Measurements from ENCODE around the gene FKRP. TPM values are rescaled to one million over a fixed set of nuclear protein-coding genes. Genes with fewer than 3 reads are reported as not detected.

FKRP gene
- polyA plus RNA-seq, 2 of the 4 experiments (the other 2 are of a cell fraction), result 14.7 to 18.8 TPM

GRCh38 chr19:46784262-46785053 lies 38.6 kb downstream of the FKRP start:
- Histone ChIP-seq H3K4me3 (peak overlapping the region; percentile 66), H3K27ac (peak overlapping the region; percentile 96 to 97), H3K4me2 (peak overlapping the region; percentile 88), H3K9me3 (no peaks in the 10 kb centered on the region), H3K4me1 (peaks cover 58% of the 10 kb centered on the region)
- CTCF ChIA-PET, result interaction anchor here (0.7 to 13.9 kb wide), 29 partner anchors 9 to 462 kb away, joined by 3 to 159 read pairs (median 6); no protein-coding TSS in a partner anchor
- POLR2A ChIA-PET, result interaction anchor here (0.6 to 2.2 kb wide), 8 partner anchors 10 to 442 kb away, joined by 3 to 11 read pairs (median 4); partner anchors contain the start of gene AP2S1
- WGBS (ENCODE audit: missing lambda C conversion rate), result 12% methylated on average over 15 of the region's 17 CpGs
- DNase-seq (ENCODE audit: low read depth in 1 of 2, low spot score in 1 of 2), result peak; percentile 97
- peak; percentile 65 to 67 for ATAC-seq
- no peak for FAIRE-seq
- no peak for TF ChIP-seq TP53 (CRISPR knock-in tag; IDR thresholded peaks at IDR 0.05)
- no peak for TF ChIP-seq PHF8 (IDR thresholded peaks at IDR 0.05; ENCODE audit: borderline replicate concordance, low read depth)
- peak; percentile 72 for TF ChIP-seq ZFP36 (IDR thresholded peaks at IDR 0.05; ENCODE audit: borderline replicate concordance, partially characterized antibody)
- TF ChIP-seq CEBPB (IDR thresholded peaks at IDR 0.05), result peak in 1 of 2 experiments; percentile 76; a peak in 2 of 4 replicates
- no peak for TF ChIP-seq RCOR1 (IDR thresholded peaks at IDR 0.05; ENCODE audit: low read depth, low read length)
- no peak for TF ChIP-seq CHD2 (IDR thresholded peaks at IDR 0.05; ENCODE audit: low read length, partially characterized antibody)
- TF ChIP-seq PBX3 (IDR thresholded peaks at IDR 0.05), result no peak
- TF ChIP-seq EHMT2 (IDR thresholded peaks at IDR 0.05; ENCODE audit: low read depth), result no peak
- TF ChIP-seq HOXB5 (CRISPR knock-in tag; IDR thresholded peaks at IDR 0.05), result no peak
- TF ChIP-seq MAFK (IDR thresholded peaks at IDR 0.05; ENCODE audit: partially characterized antibody), result no peak
- peak; percentile 65 for TF ChIP-seq CTCF (IDR thresholded peaks at IDR 0.05)
- TF ChIP-seq CBX2 (IDR thresholded peaks at IDR 0.05; ENCODE audit: borderline replicate concordance, low read depth), result no peak
- TF ChIP-seq, protein P1, sequence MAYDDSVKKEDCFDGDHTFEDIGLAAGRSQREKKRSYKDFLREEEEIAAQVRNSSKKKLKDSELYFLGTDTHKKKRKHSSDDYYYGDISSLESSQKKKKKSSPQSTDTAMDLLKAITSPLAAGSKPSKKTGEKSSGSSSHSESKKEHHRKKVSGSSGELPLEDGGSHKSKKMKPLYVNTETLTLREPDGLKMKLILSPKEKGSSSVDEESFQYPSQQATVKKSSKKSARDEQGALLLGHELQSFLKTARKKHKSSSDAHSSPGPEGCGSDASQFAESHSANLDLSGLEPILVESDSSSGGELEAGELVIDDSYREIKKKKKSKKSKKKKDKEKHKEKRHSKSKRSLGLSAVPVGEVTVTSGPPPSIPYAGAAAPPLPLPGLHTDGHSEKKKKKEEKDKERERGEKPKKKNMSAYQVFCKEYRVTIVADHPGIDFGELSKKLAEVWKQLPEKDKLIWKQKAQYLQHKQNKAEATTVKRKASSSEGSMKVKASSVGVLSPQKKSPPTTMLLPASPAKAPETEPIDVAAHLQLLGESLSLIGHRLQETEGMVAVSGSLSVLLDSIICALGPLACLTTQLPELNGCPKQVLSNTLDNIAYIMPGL (CRISPR knock-in tag; IDR thresholded peaks at IDR 0.05; ENCODE audit: borderline replicate concordance), result no peak
- TF ChIP-seq POLR2A (IDR thresholded peaks at IDR 0.05; ENCODE audit: low read length), result peak; percentile 43
- TF ChIP-seq RFX5 (IDR thresholded peaks at IDR 0.05), result no peak
- TF ChIP-seq JUNB (IDR thresholded peaks at IDR 0.05), result no peak
- TF ChIP-seq TFCP2L1 (CRISPR knock-in tag; IDR thresholded peaks at IDR 0.05), result 0 out of 2 replicates have a peak, but pooled peaks have one; percentile 41
- no peak for TF ChIP-seq CBX8 (IDR thresholded peaks at IDR 0.05)
- TF ChIP-seq USF2 (IDR thresholded peaks at IDR 0.05), result no peak
- peak; percentile 34; the same call in 1 of the 3 replicates for TF ChIP-seq SMC3 (IDR thresholded peaks at IDR 0.05)
- peak; percentile 42 to 78; a peak in 2 of 5 replicates for TF ChIP-seq JUN (IDR thresholded peaks at IDR 0.05)
- 0 out of 2 replicates have a peak, but pooled peaks have one; percentile 54 for TF ChIP-seq MYC (IDR thresholded peaks at IDR 0.05; ENCODE audit: borderline replicate concordance, low read length)
- TF ChIP-seq KDM5A (IDR thresholded peaks at IDR 0.05), result no peak
- TF ChIP-seq, protein P2, sequence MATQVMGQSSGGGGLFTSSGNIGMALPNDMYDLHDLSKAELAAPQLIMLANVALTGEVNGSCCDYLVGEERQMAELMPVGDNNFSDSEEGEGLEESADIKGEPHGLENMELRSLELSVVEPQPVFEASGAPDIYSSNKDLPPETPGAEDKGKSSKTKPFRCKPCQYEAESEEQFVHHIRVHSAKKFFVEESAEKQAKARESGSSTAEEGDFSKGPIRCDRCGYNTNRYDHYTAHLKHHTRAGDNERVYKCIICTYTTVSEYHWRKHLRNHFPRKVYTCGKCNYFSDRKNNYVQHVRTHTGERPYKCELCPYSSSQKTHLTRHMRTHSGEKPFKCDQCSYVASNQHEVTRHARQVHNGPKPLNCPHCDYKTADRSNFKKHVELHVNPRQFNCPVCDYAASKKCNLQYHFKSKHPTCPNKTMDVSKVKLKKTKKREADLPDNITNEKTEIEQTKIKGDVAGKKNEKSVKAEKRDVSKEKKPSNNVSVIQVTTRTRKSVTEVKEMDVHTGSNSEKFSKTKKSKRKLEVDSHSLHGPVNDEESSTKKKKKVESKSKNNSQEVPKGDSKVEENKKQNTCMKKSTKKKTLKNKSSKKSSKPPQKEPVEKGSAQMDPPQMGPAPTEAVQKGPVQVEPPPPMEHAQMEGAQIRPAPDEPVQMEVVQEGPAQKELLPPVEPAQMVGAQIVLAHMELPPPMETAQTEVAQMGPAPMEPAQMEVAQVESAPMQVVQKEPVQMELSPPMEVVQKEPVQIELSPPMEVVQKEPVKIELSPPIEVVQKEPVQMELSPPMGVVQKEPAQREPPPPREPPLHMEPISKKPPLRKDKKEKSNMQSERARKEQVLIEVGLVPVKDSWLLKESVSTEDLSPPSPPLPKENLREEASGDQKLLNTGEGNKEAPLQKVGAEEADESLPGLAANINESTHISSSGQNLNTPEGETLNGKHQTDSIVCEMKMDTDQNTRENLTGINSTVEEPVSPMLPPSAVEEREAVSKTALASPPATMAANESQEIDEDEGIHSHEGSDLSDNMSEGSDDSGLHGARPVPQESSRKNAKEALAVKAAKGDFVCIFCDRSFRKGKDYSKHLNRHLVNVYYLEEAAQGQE (IDR thresholded peaks at IDR 0.05), result no peak
- TF ChIP-seq NFE2L2 (conservative IDR thresholded peaks at IDR 0.05; ENCODE audit: low read length), result no peak
- TF ChIP-seq BHLHE40 (IDR thresholded peaks at IDR 0.05; ENCODE audit: low read depth, low read length), result no peak
- no peak for TF ChIP-seq ELK1 (IDR thresholded peaks at IDR 0.05; ENCODE audit: low read depth, low read length)
- no peak for TF ChIP-seq GATA3 (IDR thresholded peaks at IDR 0.05; ENCODE audit: borderline replicate concordance)
- TF ChIP-seq SREBF2 (IDR thresholded peaks at IDR 0.05), result no peak
- no peak for TF ChIP-seq RNF2 (IDR thresholded peaks at IDR 0.05; ENCODE audit: borderline replicate concordance, low read depth)

Measured in A549 (cell line).